Body of pancreas (tissue), 4 donors: ENCODE data around the gene VTN.

Experiments
- POLR2A ChIP-seq, 3 donors: fragments of 450-650 bp; IDR thresholded peaks; one replicate each; pipeline ENCODE4 v1.6.1; 2016; ENCODE audit warnings: antibody characterized with exemption in 3 of 3, mild to moderate bottlenecking in 2 of 3
- TF ChIP-seq, protein P1 (sequence below), 7 experiments: fragments of 450-650 bp in 4 of 7; fragments of 200-600 bp in 3 of 7; sonication (generic) in 3 of 7; IDR thresholded peaks; one replicate each; pipeline ENCODE4 v1.5.1; 2016 to 2019; ENCODE audit warnings: antibody characterized with exemption in 7 of 7

DNA sequence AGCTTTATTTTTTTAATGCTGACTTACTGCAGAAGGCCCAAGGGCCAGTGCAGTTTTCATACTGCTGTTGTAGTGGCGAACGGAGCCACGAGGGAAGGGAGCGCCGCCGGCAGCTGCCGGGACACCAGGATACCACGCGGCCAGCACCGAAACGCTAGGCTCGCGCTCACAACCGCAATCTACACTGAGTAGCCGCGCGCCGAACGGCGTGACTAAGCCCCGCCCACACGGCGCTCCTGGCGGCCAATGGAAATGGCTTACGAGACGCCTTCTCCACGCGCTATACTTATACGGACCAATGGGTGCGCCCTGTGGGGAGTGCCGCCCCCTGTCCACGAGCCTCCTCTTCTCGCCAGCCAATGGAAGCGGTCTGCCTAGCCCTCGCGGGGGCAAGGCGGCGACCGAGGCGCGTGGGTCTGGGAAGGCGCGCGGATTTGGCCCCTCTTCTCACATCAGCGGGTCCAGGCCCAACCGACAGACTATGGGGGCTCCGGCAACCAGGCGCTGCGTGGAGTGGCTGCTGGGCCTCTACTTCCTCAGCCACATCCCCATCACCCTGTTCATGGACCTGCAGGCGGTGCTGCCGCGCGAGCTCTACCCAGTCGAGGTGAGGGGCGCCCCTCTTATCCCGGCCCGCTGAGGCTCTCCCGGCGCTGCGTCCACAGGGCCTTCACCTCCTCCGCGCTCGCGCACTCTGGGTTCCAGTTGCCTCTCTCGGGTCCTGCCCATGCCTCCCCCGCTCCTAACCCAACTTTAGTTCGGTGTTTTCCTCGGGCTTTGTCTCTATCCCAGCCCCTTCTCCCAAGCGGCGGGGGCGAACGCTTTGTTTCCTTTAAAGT lies 51.1 kb downstream of the VTN start, which contains the start of gene TMEM97:
- TF ChIP-seq, protein P1, sequence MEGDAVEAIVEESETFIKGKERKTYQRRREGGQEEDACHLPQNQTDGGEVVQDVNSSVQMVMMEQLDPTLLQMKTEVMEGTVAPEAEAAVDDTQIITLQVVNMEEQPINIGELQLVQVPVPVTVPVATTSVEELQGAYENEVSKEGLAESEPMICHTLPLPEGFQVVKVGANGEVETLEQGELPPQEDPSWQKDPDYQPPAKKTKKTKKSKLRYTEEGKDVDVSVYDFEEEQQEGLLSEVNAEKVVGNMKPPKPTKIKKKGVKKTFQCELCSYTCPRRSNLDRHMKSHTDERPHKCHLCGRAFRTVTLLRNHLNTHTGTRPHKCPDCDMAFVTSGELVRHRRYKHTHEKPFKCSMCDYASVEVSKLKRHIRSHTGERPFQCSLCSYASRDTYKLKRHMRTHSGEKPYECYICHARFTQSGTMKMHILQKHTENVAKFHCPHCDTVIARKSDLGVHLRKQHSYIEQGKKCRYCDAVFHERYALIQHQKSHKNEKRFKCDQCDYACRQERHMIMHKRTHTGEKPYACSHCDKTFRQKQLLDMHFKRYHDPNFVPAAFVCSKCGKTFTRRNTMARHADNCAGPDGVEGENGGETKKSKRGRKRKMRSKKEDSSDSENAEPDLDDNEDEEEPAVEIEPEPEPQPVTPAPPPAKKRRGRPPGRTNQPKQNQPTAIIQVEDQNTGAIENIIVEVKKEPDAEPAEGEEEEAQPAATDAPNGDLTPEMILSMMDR (IDR thresholded peaks at IDR 0.05), result peak in 2 of 7 experiments; percentile 17 to 25
- peak; percentile 86 to 93 (median 89) for TF ChIP-seq POLR2A (IDR thresholded peaks at IDR 0.05)
